ENCODE results near the gene CCDC18. TPM values are rescaled to one million over a fixed set of nuclear protein-coding genes. Genes with fewer than 3 reads are reported as not detected.
"Not testable (repeated sequence)": the region's sequence is repeated elsewhere in the genome, so short reads cannot be mapped to it uniquely, and the experiment has no call there.

CCDC18 gene
- total RNA-seq, 2 experiments from 2014 or later: 5.4 to 7.0 TPM

GRCh38 chr1:93257889-93258288 lies 77.4 kb downstream of the CCDC18 start:
- H3K4me1 Mint-ChIP-seq (ENCODE audit: low read depth): no peaks in the 10 kb centered on the region
- POLR2A ChIA-PET: interaction anchor here (1.2 kb wide), 1 partner anchor 178 kb away, joined by 3 read pairs; the partner anchor contains the start of gene MTF2

GRCh38 chr1:93260726-93261125 lies 80.2 kb downstream of the CCDC18 start:
- H3K27ac ChIP-seq (ENCODE audit: low read depth in 1 of 2, low read length in 2 of 2); H3K4me3 ChIP-seq (ENCODE audit: low read length); H3K27ac Mint-ChIP-seq; H3K9me3 ChIP-seq (ENCODE audit: control insufficient read depth in 1 of 2, insufficient read depth in 1 of 2, low read length in 2 of 2); DNase-seq; intact Hi-C loops (cut with DNase I, micrococcal nuclease); H3K9me3 Mint-ChIP-seq; CTCF ChIA-PET; H3K27me3 Mint-ChIP-seq; H3K27me3 ChIP-seq (ENCODE audit: control insufficient read depth in 1 of 2, insufficient read depth in 2 of 2, low read length in 2 of 2); H3K4me1 Mint-ChIP-seq (ENCODE audit: low read depth); H3K4me3 Mint-ChIP-seq; H3K4me1 ChIP-seq (ENCODE audit: insufficient read depth, low read length); POLR2A ChIA-PET; ATAC-seq (ENCODE audit: poor library complexity): not testable (repeated sequence)
- peaks cover 17% of the 10 kb centered on the region for H3K36me3 ChIP-seq (ENCODE audit: insufficient read depth, low read length)
- peaks cover 61% of the 10 kb centered on the region for H3K36me3 Mint-ChIP-seq (ENCODE audit: low read depth)

More at GRCh38 chr1:93257889-93258288, 77.4 kb downstream of the CCDC18 start:
- peaks cover 12% of the 10 kb centered on the region for H3K36me3 ChIP-seq (ENCODE audit: insufficient read depth, low read length)
- Mint-ChIP-seq H3K9me3 (peaks cover 2% of the 10 kb centered on the region), H3K36me3 (ENCODE audit: low read depth) (peaks cover 48% of the 10 kb centered on the region), H3K4me3 (no peak overlapping the region), H3K27ac (no peak overlapping the region), H3K27me3 (no peaks in the 10 kb centered on the region)
- peaks cover 7 to 13% of the 10 kb centered on the region in 2 experiments for H3K9me3 ChIP-seq (ENCODE audit: control insufficient read depth in 1 of 2, insufficient read depth in 1 of 2, low read length in 2 of 2)
- DNase-seq: no peak
- H3K27me3 ChIP-seq (ENCODE audit: control insufficient read depth in 1 of 2, insufficient read depth in 2 of 2, low read length in 2 of 2): no peaks in the 10 kb centered on the region
- TF ChIP-seq CTCF (IDR thresholded peaks at IDR 0.05): no peak
- no peak for ATAC-seq (ENCODE audit: poor library complexity)
- intact Hi-C loops (cut with DNase I, micrococcal nuclease): no loop called here
- no peaks in the 10 kb centered on the region for H3K4me1 ChIP-seq (ENCODE audit: insufficient read depth, low read length)
- no peak overlapping the region for H3K27ac ChIP-seq (ENCODE audit: low read depth in 1 of 2, low read length in 2 of 2)
- H3K4me3 ChIP-seq (ENCODE audit: low read length): no peak overlapping the region
- CTCF ChIA-PET: no interaction called here

GRCh38 chr1:93262645-93263044 lies 82.1 kb downstream of the CCDC18 start:
- H3K36me3 Mint-ChIP-seq (ENCODE audit: low read depth): peaks cover 70% of the 10 kb centered on the region
- CTCF ChIA-PET: no interaction called here
- TF ChIP-seq CTCF (IDR thresholded peaks at IDR 0.05): no peak

GRCh38 chr1:93268888-93269287 lies 88.4 kb downstream of the CCDC18 start:
- H3K27me3 Mint-ChIP-seq; H3K4me1 Mint-ChIP-seq (ENCODE audit: low read depth); intact Hi-C loops (cut with DNase I, micrococcal nuclease); CTCF ChIA-PET; H3K9me3 Mint-ChIP-seq; DNase-seq; ATAC-seq (ENCODE audit: poor library complexity); H3K27me3 ChIP-seq (ENCODE audit: control insufficient read depth in 1 of 2, insufficient read depth in 2 of 2, low read length in 2 of 2); H3K4me3 Mint-ChIP-seq; H3K4me3 ChIP-seq (ENCODE audit: low read length); H3K27ac Mint-ChIP-seq; H3K27ac ChIP-seq (ENCODE audit: low read depth in 1 of 2, low read length in 2 of 2); POLR2A ChIA-PET; H3K4me1 ChIP-seq (ENCODE audit: insufficient read depth, low read length); H3K9me3 ChIP-seq (ENCODE audit: control insufficient read depth in 1 of 2, insufficient read depth in 1 of 2, low read length in 2 of 2): not testable (repeated sequence)
- peaks cover 11% of the 10 kb centered on the region for H3K36me3 ChIP-seq (ENCODE audit: insufficient read depth, low read length)
- peaks cover 76% of the 10 kb centered on the region for H3K36me3 Mint-ChIP-seq (ENCODE audit: low read depth)

More at GRCh38 chr1:93262645-93263044, 82.1 kb downstream of the CCDC18 start:
- no peak for ATAC-seq (ENCODE audit: poor library complexity)
- Histone ChIP-seq H3K27me3 (ENCODE audit: control insufficient read depth in 1 of 2, insufficient read depth in 2 of 2, low read length in 2 of 2) (no peaks in the 10 kb centered on the region), H3K9me3 (ENCODE audit: control insufficient read depth in 1 of 2, insufficient read depth in 1 of 2, low read length in 2 of 2) (peaks cover 9% of the 10 kb centered on the region in 2 experiments), H3K4me1 (ENCODE audit: insufficient read depth, low read length) (no peaks in the 10 kb centered on the region), H3K27ac (ENCODE audit: low read depth in 1 of 2, low read length in 2 of 2) (no peak overlapping the region), H3K4me3 (ENCODE audit: low read length) (no peak overlapping the region), H3K36me3 (ENCODE audit: insufficient read depth, low read length) (peaks cover 17% of the 10 kb centered on the region)
- intact Hi-C loops (cut with DNase I, micrococcal nuclease): no loop called here
- H3K27me3 Mint-ChIP-seq: no peaks in the 10 kb centered on the region
- no peaks in the 10 kb centered on the region for H3K4me1 Mint-ChIP-seq (ENCODE audit: low read depth)
- H3K4me3 Mint-ChIP-seq: no peak overlapping the region
- POLR2A ChIA-PET: no interaction called here
- peaks cover 8% of the 10 kb centered on the region for H3K9me3 Mint-ChIP-seq
- H3K27ac Mint-ChIP-seq: no peak overlapping the region
- DNase-seq: no peak

GRCh38 chr1:93275262-93275633 lies 94.7 kb downstream of the CCDC18 start:
- H3K4me1 ChIP-seq (ENCODE audit: insufficient read depth, low read length); intact Hi-C loops (cut with DNase I, micrococcal nuclease); DNase-seq; H3K4me1 Mint-ChIP-seq (ENCODE audit: low read depth); H3K27ac ChIP-seq (ENCODE audit: low read depth in 1 of 2, low read length in 2 of 2); POLR2A ChIA-PET; H3K36me3 ChIP-seq (ENCODE audit: insufficient read depth, low read length); H3K27me3 ChIP-seq (ENCODE audit: control insufficient read depth in 1 of 2, insufficient read depth in 2 of 2, low read length in 2 of 2); H3K4me3 Mint-ChIP-seq; H3K9me3 ChIP-seq (ENCODE audit: control insufficient read depth in 1 of 2, insufficient read depth in 1 of 2, low read length in 2 of 2); H3K27me3 Mint-ChIP-seq; CTCF ChIA-PET; H3K4me3 ChIP-seq (ENCODE audit: low read length); H3K9me3 Mint-ChIP-seq; ATAC-seq (ENCODE audit: poor library complexity); H3K27ac Mint-ChIP-seq: not testable (repeated sequence)
- peaks cover 35% of the 10 kb centered on the region for H3K36me3 Mint-ChIP-seq (ENCODE audit: low read depth)

Data from CD4-positive, alpha-beta T cell (primary cell).